GM21526 (cell line): ENCODE data around the gene NSG2.
"Not testable (repeated sequence)": the region's sequence is repeated elsewhere in the genome, so short reads cannot be mapped to it uniquely, and the experiment has no call there.

Experiments used
- ATAC-seq: cut with Tn5 transposase; IDR thresholded peaks from one replicate; pipeline ENCODE4 v1.9.1; 2021; ENCODE audit warnings: moderate library complexity; ENCODE audit not compliant: unreplicated experiment, low FRiP score

Gene NSG2

DNA sequence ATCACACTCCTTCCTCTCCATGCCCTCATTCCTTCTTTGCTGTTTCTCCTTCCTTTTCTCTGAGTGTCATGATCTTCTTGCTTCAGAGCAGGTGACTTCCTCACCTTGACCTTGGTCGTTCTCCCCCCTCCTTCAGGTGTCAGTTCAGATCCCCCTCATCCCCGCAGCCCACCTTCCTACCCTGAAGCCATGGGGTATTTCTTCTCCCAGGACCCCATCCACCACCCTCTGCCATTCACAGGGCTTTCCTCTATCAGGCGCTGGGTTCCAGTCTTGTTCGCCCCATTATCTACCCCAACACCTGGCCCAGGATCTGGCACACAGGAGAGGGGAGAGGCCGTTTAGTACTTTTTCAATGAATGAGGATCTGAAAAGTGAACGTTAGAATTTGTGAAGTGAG, 101.0 kb downstream of the NSG2 start:
- no peak for ATAC-seq

DNA sequence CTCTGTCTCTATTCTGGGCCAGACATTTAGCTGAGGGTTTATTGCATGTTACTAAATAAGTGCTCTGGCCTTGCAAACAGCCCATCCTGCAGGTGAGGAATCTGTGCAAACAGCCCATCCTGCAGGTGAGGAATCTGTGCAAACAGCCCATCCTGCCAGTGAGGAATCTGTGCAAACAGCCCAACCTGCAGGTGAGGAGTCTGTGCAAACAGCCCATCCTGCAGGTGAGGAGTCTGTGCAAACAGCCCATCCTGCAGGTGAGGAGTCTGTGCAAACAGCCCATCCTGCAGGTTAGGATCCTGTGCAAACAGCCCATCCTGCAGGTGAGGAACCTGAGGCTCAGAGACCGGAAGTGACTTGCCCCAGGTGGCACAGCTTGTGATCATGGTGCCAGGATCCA, 101.5 kb downstream of the NSG2 start:
- ATAC-seq: not testable (repeated sequence)

DNA sequence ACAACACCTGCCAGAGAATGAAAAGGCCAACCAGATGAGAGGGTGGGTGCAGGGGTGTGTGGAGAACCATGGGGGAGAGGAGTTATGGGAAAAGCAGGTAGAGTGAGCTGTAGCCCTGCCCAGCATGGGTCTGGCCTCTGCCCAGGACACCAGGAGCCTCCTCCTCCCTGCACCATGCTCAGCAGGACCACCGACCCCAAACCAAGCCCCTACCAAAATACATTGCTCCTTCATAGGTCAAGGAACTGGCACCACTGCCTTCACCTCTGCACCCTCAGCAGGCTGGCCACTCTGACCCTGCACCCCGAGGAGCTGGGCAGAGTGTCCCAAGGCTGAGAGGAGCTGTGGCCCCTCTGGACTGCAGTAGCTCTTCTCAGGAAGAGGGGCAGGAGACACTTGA, 102.0 kb downstream of the NSG2 start:
- no peak for ATAC-seq

DNA sequence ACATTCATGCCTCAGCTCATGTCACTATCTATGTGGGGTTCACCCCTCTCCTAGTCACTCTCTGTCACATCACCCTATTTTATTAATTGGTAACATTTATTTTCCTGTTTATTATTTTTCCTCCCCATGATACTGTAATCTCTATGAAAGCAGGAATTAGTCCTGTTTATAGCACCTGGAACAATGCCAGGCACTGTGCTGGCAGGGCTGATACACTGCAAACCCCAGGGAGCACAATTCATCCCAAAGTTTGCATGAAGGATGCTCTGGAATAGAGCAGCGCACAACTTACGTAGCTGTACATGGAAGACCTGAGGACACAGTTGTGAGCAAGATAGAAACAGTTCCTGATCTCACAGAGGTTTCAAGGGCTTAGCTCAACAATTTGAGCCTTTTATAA, 103.2 kb downstream of the NSG2 start:
- ATAC-seq: no peak

DNA sequence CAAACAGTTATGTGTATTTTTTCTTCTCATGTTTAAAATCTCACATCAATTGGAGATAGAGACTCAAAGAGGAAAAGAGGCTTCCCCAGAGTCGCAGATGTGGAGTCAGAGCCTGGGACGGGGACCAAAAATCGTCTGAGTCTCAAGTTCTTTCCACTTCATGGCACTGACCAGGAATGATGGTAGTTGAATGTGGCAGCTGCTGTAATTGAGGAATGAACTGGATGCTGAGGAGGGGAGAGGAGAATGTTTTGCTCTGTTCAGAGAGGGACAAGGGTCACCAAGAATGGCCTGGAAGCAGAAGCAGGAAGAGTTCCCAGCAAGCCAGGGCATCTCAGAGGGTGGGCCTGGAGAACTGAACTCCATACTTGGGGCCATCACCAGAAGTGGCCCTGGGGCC, 103.9 kb downstream of the NSG2 start:
- no peak for ATAC-seq

DNA sequence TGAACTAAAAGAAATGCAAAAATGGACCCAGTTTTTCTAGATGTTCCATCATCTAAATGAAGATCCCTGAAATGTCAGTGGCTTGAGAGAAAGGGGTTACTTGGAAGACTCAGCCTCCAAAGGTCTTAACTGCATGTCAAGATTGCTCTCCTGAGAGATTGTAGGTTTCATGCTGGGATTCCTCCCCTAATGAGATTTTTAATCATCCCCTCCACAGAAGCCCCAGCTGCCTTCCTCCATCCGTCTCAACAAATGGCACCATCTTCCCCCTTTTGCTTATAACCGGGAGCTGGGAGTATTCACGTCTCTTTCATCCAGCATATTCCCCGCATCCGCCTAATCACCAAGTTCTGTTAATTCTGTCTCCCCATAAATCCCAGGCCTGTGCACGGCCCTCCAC, 104.5 kb downstream of the NSG2 start:
- ATAC-seq: no peak

DNA sequence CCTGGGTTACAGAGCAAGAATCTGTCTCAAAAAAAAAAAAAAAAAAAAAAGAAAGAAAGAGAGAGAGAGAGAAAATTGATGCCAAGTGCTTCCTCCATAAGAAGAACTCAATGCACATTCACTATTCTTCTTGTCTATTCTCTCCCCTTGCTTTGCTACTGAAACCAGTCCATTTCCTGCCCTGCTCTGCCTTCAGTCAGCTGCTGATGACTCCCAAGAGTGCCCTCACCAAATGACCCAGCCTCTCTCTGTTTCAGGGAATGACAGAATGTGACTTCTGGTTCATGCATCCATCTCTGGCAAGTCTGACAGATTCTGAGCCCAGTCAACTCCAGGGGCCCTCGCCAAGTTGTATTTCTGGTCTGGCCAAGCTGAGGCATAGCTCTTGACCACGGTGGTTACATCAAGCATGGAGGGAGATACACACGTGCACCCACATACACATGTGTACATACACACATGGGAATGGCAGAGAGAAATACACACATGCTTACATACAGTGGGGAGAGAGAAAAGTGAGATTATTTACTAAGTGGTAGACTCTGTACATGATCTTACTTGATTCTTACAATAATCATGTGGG, 106.2 kb downstream of the NSG2 start:
- ATAC-seq: no peak

DNA sequence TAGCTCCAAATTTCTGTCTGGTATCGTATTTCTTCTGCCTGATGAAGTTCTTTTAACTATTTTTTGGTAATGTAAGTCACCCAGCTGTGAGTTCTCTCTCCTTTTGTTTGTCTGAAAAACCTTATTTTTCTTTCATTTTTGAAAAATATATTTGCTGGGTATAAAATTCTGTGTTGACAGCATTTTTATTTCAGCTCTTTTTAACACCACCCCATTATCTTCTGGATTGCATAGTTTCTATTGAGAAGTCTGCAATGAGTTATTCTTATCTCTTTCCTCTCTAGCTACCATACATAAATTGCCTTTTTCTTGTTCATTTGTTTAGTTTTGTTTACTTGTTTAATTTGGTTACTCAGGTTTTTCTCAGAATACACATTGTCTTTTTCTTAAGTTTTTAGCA, 109.1 kb downstream of the NSG2 start:
- ATAC-seq: no peak

DNA sequence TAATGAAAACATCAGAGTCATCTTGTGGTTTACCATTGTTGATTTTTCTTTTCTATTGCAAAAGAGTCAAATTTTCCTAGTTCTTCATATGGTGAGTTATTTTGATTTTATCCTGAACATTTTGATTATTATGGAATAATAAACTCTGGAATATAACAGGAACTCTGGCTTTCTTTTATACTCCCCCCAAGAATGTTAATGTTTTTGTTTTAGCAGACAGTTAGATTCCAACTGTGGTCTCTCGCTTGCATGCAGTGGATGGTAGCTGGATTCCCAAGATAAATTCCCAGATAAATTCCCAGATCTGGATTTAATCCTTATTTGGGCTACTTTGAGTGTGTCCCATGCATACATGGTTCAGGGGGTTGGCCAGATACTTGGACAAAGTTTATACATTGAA, 109.8 kb downstream of the NSG2 start:
- ATAC-seq: no peak

DNA sequence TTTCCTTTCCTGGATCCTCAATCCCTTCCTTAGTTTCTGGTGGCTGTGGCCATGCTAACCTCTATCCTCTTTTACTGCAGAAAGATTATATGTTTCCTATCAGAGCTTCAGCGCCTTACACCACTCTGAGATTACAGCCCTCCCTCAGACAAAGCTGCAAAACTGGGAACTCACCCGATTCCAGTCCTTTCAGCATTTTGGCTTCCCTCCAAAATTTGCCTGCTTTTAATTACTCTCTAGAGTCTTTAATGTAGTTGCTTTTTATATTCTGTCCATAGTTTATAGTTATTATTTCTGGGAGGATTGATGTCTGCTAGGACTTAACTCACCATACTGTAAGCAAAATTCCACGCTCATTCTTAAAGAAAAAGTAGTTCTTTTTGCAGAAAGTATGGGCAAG, 110.2 kb downstream of the NSG2 start:
- ATAC-seq: no peak

DNA sequence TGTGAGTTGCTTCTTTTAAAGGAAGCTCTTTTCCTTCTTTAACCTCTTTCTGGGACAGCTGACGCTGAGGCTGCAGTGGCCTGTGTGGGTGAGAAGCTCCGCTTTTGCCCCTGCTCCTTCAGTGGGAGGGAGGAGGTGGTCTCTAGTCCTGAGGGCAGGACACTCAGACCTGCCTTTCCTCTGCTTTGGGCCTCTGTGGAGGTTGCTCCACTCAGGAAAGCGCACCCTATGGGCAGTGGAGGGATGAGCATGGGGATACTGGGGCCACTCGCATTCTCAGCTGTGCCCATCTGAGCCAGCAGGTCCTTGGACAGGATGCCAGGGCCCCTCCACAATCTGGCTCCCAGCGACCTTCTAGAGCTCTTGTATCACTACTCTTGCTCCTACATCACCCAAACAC, 111.5 kb downstream of the NSG2 start:
- ATAC-seq: no peak
